Measurements from ENCODE around the gene STX3. TPM values are rescaled to one million over a fixed set of nuclear protein-coding genes. Genes with fewer than 3 reads are reported as not detected.

The STX3 gene
- total RNA-seq, 1 experiment from 2014 or later = 178 TPM

DNA sequence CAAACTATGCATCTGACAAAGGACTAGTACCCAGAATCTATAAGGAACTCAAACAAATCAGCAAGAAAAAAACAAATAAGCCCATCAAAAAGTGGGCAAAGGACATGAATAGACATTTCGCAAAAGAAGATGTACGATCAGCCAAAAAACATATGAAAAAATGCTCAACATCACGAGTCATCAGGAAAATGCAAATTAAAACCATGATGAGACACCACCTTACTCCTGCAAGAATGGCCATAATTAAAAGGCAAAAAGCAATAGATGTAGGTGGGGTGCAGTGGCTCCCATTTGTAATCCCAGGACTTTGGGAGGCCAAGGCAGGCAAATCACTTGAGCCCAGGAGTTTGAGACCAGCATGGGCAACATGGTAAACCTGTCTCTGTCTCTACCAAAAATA, 31.1 kb upstream of the STX3 start:
- Mint-ChIP-seq H3K36me3 (ENCODE audit: insufficient read depth, unreplicated experiment) (no peaks in the 10 kb centered on the region), H3K27me3 (ENCODE audit: insufficient read depth, unreplicated experiment) (no peaks in the 10 kb centered on the region), H3K4me3 (ENCODE audit: unreplicated experiment) (no peak overlapping the region), H3K9me3 (ENCODE audit: unreplicated experiment) (no peaks in the 10 kb centered on the region), H3K27ac (ENCODE audit: unreplicated experiment) (no peak overlapping the region), H3K4me1 (ENCODE audit: low read depth, unreplicated experiment) (peaks cover 5% of the 10 kb centered on the region)
- no peaks in the 10 kb centered on the region for H3K36me3 ChIP-seq (ENCODE audit: control insufficient read depth, insufficient read depth, low read length)
- no peaks in the 10 kb centered on the region for H3K27me3 ChIP-seq (replicated peaks; ENCODE audit: control insufficient read depth, insufficient read depth, low read length)
- no peak overlapping the region for H3K4me3 ChIP-seq (ENCODE audit: low read depth, low read length)
- POLR2A ChIA-PET = no interaction called here
- no peaks in the 10 kb centered on the region for H3K9me3 ChIP-seq
- intact Hi-C loops (cut with micrococcal nuclease; ENCODE audit: unreplicated experiment) = no loop called here
- no peak for DNase-seq
- TF ChIP-seq, protein P1, sequence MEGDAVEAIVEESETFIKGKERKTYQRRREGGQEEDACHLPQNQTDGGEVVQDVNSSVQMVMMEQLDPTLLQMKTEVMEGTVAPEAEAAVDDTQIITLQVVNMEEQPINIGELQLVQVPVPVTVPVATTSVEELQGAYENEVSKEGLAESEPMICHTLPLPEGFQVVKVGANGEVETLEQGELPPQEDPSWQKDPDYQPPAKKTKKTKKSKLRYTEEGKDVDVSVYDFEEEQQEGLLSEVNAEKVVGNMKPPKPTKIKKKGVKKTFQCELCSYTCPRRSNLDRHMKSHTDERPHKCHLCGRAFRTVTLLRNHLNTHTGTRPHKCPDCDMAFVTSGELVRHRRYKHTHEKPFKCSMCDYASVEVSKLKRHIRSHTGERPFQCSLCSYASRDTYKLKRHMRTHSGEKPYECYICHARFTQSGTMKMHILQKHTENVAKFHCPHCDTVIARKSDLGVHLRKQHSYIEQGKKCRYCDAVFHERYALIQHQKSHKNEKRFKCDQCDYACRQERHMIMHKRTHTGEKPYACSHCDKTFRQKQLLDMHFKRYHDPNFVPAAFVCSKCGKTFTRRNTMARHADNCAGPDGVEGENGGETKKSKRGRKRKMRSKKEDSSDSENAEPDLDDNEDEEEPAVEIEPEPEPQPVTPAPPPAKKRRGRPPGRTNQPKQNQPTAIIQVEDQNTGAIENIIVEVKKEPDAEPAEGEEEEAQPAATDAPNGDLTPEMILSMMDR (IDR thresholded peaks at IDR 0.05; ENCODE audit: insufficient read depth in 1 of 2, low read depth in 1 of 2, low read length in 1 of 2, severe bottlenecking in 1 of 2, unreplicated experiment in 1 of 2) = no peak
- peaks cover 4% of the 10 kb centered on the region; the same call in 1 of the 2 replicates for H3K4me1 ChIP-seq
- BruUV-seq (replicated peaks) = no TSS peak
- CTCF ChIA-PET = no interaction called here

DNA sequence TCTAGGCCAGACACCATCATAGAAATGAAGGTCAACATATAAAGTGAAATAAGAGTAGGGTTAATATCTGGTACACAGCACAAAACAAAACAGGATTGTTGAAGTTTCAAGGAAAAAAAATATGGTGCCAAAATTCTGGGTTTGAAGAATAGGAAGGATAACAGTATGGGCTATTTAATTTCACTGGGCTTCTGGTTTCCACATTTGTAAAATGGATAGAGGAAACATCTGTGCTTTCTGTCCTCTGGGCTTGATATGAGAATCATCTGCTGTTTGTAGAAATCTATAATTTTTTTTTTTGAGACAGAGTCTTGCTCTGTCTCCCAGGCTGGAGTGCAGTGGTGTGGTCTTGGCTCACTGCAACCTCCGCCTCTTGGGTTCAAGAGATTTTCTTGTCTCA, 27.8 kb upstream of the STX3 start:
- no peaks in the 10 kb centered on the region for H3K27me3 ChIP-seq (replicated peaks; ENCODE audit: control insufficient read depth, insufficient read depth, low read length)
- H3K4me3 Mint-ChIP-seq (ENCODE audit: unreplicated experiment) = no peak overlapping the region
- peaks cover 29% of the 10 kb centered on the region for H3K4me1 ChIP-seq
- H3K27me3 Mint-ChIP-seq (ENCODE audit: insufficient read depth, unreplicated experiment) = no peaks in the 10 kb centered on the region
- no peaks in the 10 kb centered on the region for H3K9me3 ChIP-seq
- TF ChIP-seq, protein P1 (IDR thresholded peaks at IDR 0.05; ENCODE audit: insufficient read depth in 1 of 2, low read depth in 1 of 2, low read length in 1 of 2, severe bottlenecking in 1 of 2, unreplicated experiment in 1 of 2) = no peak
- no peaks in the 10 kb centered on the region for H3K9me3 Mint-ChIP-seq (ENCODE audit: unreplicated experiment)
- H3K27ac Mint-ChIP-seq (ENCODE audit: unreplicated experiment) = no peak overlapping the region
- no peaks in the 10 kb centered on the region for H3K36me3 Mint-ChIP-seq (ENCODE audit: insufficient read depth, unreplicated experiment)
- no TSS peak for BruUV-seq (replicated peaks)
- peaks cover 18% of the 10 kb centered on the region for H3K4me1 Mint-ChIP-seq (ENCODE audit: low read depth, unreplicated experiment)
- H3K36me3 ChIP-seq (ENCODE audit: control insufficient read depth, insufficient read depth, low read length) = no peaks in the 10 kb centered on the region
- POLR2A ChIA-PET = no interaction called here
- DNase-seq = no peak
- CTCF ChIA-PET = no interaction called here
- H3K4me3 ChIP-seq (ENCODE audit: low read depth, low read length) = no peak overlapping the region
- intact Hi-C loops (cut with micrococcal nuclease; ENCODE audit: unreplicated experiment) = no loop called here

DNA sequence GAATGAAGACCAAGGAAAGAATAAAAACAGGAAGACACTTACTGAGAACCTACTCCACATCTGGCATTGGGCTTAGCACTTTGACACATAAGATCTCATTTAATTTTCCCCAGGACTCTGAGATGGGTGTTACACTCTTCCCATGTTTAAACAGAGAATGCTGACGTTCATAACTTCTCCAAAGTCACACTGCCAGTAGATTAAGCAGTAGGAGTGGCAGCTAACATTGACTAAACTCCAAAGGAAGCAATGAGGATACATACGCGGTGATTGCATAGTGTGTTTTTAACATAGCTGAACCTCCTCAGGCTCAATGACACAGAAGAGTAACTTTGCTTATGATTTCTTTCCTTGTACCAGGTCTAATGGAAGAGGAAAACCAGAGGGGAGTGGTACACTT, 27.0 kb upstream of the STX3 start:
- intact Hi-C loops (cut with micrococcal nuclease; ENCODE audit: unreplicated experiment) = no loop called here
- H3K9me3 ChIP-seq = 0 out of 2 replicates have a peak, but pooled peaks cover 5% of the 10 kb centered on the region
- H3K4me3 Mint-ChIP-seq (ENCODE audit: unreplicated experiment) = no peak overlapping the region
- H3K9me3 Mint-ChIP-seq (ENCODE audit: unreplicated experiment) = no peaks in the 10 kb centered on the region
- H3K4me3 ChIP-seq (ENCODE audit: low read depth, low read length) = no peak overlapping the region
- TF ChIP-seq, protein P1 (IDR thresholded peaks at IDR 0.05; ENCODE audit: insufficient read depth in 1 of 2, low read depth in 1 of 2, low read length in 1 of 2, severe bottlenecking in 1 of 2, unreplicated experiment in 1 of 2) = no peak
- POLR2A ChIA-PET = no interaction called here
- no peaks in the 10 kb centered on the region for H3K36me3 ChIP-seq (ENCODE audit: control insufficient read depth, insufficient read depth, low read length)
- DNase-seq = no peak
- no TSS peak for BruUV-seq (replicated peaks)
- peaks cover 16% of the 10 kb centered on the region for H3K4me1 Mint-ChIP-seq (ENCODE audit: low read depth, unreplicated experiment)
- no peak overlapping the region for H3K27ac Mint-ChIP-seq (ENCODE audit: unreplicated experiment)
- no peaks in the 10 kb centered on the region for H3K36me3 Mint-ChIP-seq (ENCODE audit: insufficient read depth, unreplicated experiment)
- no peaks in the 10 kb centered on the region for H3K27me3 Mint-ChIP-seq (ENCODE audit: insufficient read depth, unreplicated experiment)
- H3K27me3 ChIP-seq (replicated peaks; ENCODE audit: control insufficient read depth, insufficient read depth, low read length) = no peaks in the 10 kb centered on the region
- H3K4me1 ChIP-seq = peaks cover 37% of the 10 kb centered on the region
- CTCF ChIA-PET = no interaction called here

All from Caco-2 (cell line).